H1 (cell line): ENCODE measurements around the gene TMEM63A. TPM values are rescaled to one million over a fixed set of nuclear protein-coding genes. Genes with fewer than 3 reads are reported as not detected.
A peak's percentile ranks its signal among the peaks of the same experiment; 100 is the strongest.

Experiments used
- CTCF ChIA-PET: fragments of 300-600 bp; sonication (Branson Sonifier 250); formaldehyde crosslinking; loops from one replicate; lab custom pipeline; 2021; ENCODE audit not compliant: partially characterized antibody; lab: Charles Lee
- POLR2A ChIA-PET: fragments of 300-600 bp; sonication (Branson Sonifier 250); formaldehyde crosslinking; loops from one replicate; lab custom pipeline; 2021; ENCODE audit warnings: inconsistent platforms; ENCODE audit not compliant: partially characterized antibody; lab: Charles Lee
- DNase-seq, 2 experiments: peaks; one replicate each; pipeline versions ENCODE4 v3.0.0 to v3.0.0-alpha.2; 2010 to 2022; ENCODE audit warnings: low spot score in 2 of 2, low read depth in 1 of 2, mixed read lengths in 1 of 2
- FAIRE-seq: peaks from 2 replicates; lab custom pipeline; 2011; peaks lifted over from hg19 to GRCh38; lab: Jason Lieb, UNC
- H2AFZ ChIP-seq: 2 replicates; pipeline ENCODE4 v1.8.1; 2012; ENCODE audit warnings: low read length, inconsistent platforms
- H2AK5ac ChIP-seq: 2 replicates; pipeline ENCODE4 v1.6.1; 2013; ENCODE audit warnings: low read depth, low read length
- H2BK120ac ChIP-seq: replicated peaks from 2 replicates; pipeline ENCODE3; 2013; ENCODE audit warnings: low read depth, low read length, inconsistent platforms
- H2BK12ac ChIP-seq: 2 replicates; pipeline ENCODE4 v1.6.1; 2013; ENCODE audit warnings: low read depth, low read length
- H2BK15ac ChIP-seq: 2 replicates; pipeline ENCODE4 v1.6.1; 2013; ENCODE audit warnings: low read length
- H2BK20ac ChIP-seq: 2 replicates; pipeline ENCODE4 v1.6.1; 2013; ENCODE audit warnings: low read length
- H2BK5ac ChIP-seq: 2 replicates; pipeline ENCODE4 v1.6.1; 2013; ENCODE audit warnings: low read depth, low read length
- H3K14ac ChIP-seq: 2 replicates; pipeline ENCODE4 v1.6.1; 2013; ENCODE audit warnings: inconsistent platforms; ENCODE audit not compliant: insufficient read length
- H3K18ac ChIP-seq: 2 replicates; pipeline ENCODE4 v1.6.1; 2013; ENCODE audit warnings: low read length; ENCODE audit errors: extremely low read depth
- H3K23ac ChIP-seq: 2 replicates; pipeline ENCODE4 v1.6.1; 2013; ENCODE audit warnings: inconsistent platforms; ENCODE audit not compliant: insufficient read length
- H3K23me2 ChIP-seq: 2 replicates; pipeline ENCODE4 v1.6.1; 2013; ENCODE audit warnings: low read depth, low read length
- H3K27ac ChIP-seq: 2 replicates; pipeline ENCODE4 v1.6.1; 2011; ENCODE audit warnings: low read depth, low read length, inconsistent platforms
- H3K27me3 ChIP-seq, 4 experiments: replicated peaks in 1 of 4; 1 replicate in 1 of 4; 2 replicates in 3 of 4; pipeline versions ENCODE4 v1.6.1 to v1.8.1; 2011 to 2013; ENCODE audit warnings: low read length in 3 of 4, mild to moderate bottlenecking in 3 of 4, inconsistent platforms in 2 of 4, mixed read lengths in 2 of 4, moderate library complexity in 1 of 4; ENCODE audit not compliant: control insufficient read depth in 3 of 4, insufficient read depth in 3 of 4; ENCODE audit errors: extremely low read depth in 1 of 4
- H3K36me3 ChIP-seq, 4 experiments: 2 replicates each; pipeline versions ENCODE4 v1.6.1 to v1.8.1; 2011 to 2013; ENCODE audit warnings: mild to moderate bottlenecking in 4 of 4, low read length in 3 of 4, moderate library complexity in 2 of 4, control low read depth in 1 of 4, inconsistent platforms in 1 of 4; ENCODE audit not compliant: insufficient read depth in 4 of 4, control insufficient read depth in 2 of 4
- H3K4ac ChIP-seq: replicated peaks from 2 replicates; pipeline ENCODE3; 2013; ENCODE audit warnings: low read length, low read depth, mixed read lengths, inconsistent platforms; ENCODE audit not compliant: insufficient read length
- H3K4me1 ChIP-seq, 4 experiments: replicated peaks in 1 of 4; 1 replicate in 1 of 4; 2 replicates in 3 of 4; pipeline versions ENCODE4 v1.6.1 to v1.8.1; 2011 to 2013; ENCODE audit warnings: low read length in 3 of 4, inconsistent platforms in 2 of 4, mixed read lengths in 1 of 4; ENCODE audit not compliant: insufficient read depth in 4 of 4, control insufficient read depth in 3 of 4
- H3K4me2 ChIP-seq, 2 experiments: 2 replicates each; pipeline versions ENCODE4 v1.6.1 to v1.8.1; 2011 to 2013; ENCODE audit warnings: low read depth in 2 of 2, low read length in 2 of 2, control low read depth in 1 of 2, inconsistent platforms in 1 of 2, mild to moderate bottlenecking in 1 of 2; ENCODE audit not compliant: insufficient read depth in 1 of 2
- H3K4me3 ChIP-seq, 4 experiments: fragments of 200-600, 300-600 bp in 1 of 4; sonication (generic), shearing (Covaris generic), sonication (Bioruptor Twin) in 1 of 4; 2 replicates each; pipeline versions ENCODE4 v1.5.1 to v1.8.1; 2011 to 2016; ENCODE audit warnings: low read length in 4 of 4, low read depth in 3 of 4, control low read depth in 2 of 4, inconsistent platforms in 2 of 4, mild to moderate bottlenecking in 2 of 4, mixed read lengths in 1 of 4, moderate library complexity in 1 of 4; ENCODE audit not compliant: insufficient read depth in 2 of 4; ENCODE audit errors: extremely low read depth in 1 of 4
- H3K56ac ChIP-seq: replicated peaks from 2 replicates; pipeline ENCODE3; 2013; ENCODE audit warnings: low read depth, mild to moderate bottlenecking, mixed read lengths, low read length, inconsistent platforms; ENCODE audit not compliant: insufficient read length
- H3K79me1 ChIP-seq: 2 replicates; pipeline ENCODE4 v1.6.1; 2013; ENCODE audit warnings: low read depth, low read length, control low read depth
- H3K79me2 ChIP-seq, 2 experiments: 2 replicates each; pipeline versions ENCODE4 v1.6.1 to v1.8.1; 2012 to 2013; ENCODE audit warnings: low read length in 2 of 2, mild to moderate bottlenecking in 2 of 2, inconsistent platforms in 1 of 2; ENCODE audit not compliant: insufficient read depth in 2 of 2, control insufficient read depth in 1 of 2
- H3K9ac ChIP-seq, 4 experiments: replicated peaks in 1 of 4; 1 replicate in 1 of 4; 2 replicates in 3 of 4; pipeline versions ENCODE4 v1.6.1 to v1.8.1; 2011 to 2013; ENCODE audit warnings: low read depth in 3 of 4, low read length in 3 of 4, control low read depth in 2 of 4, mild to moderate bottlenecking in 2 of 4, moderate library complexity in 2 of 4, inconsistent platforms in 1 of 4; ENCODE audit errors: extremely low read depth in 1 of 4
- H3K9me3 ChIP-seq, 2 experiments: 2 replicates each; pipeline versions ENCODE4 v1.6.1 to v1.8.1; 2012 to 2013; ENCODE audit warnings: mild to moderate bottlenecking in 2 of 2, moderate library complexity in 2 of 2, control low read depth in 1 of 2, inconsistent platforms in 1 of 2, low read depth in 1 of 2, low read length in 1 of 2, mixed read lengths in 1 of 2; ENCODE audit not compliant: insufficient read depth in 2 of 2
- H4K20me1 ChIP-seq, 2 experiments: replicated peaks in 1 of 2; 2 replicates each; pipeline versions ENCODE3 to v1.8.1; 2011 to 2013; ENCODE audit warnings: inconsistent platforms in 2 of 2, low read length in 2 of 2, mild to moderate bottlenecking in 1 of 2; ENCODE audit not compliant: insufficient read depth in 2 of 2, control insufficient read depth in 1 of 2
- H4K5ac ChIP-seq: 2 replicates; pipeline ENCODE4 v1.6.1; 2013; ENCODE audit warnings: low read length, low read depth, mixed read lengths, inconsistent platforms; ENCODE audit not compliant: insufficient read length
- H4K8ac ChIP-seq: 2 replicates; pipeline ENCODE4 v1.8.0; 2013; ENCODE audit warnings: mild to moderate bottlenecking, moderate library complexity, low read length, inconsistent platforms; ENCODE audit not compliant: insufficient read depth; ENCODE audit errors: extremely low read depth
- H4K91ac ChIP-seq: replicated peaks from 2 replicates; pipeline ENCODE3; 2013; ENCODE audit warnings: low read length, mixed read lengths, inconsistent platforms; ENCODE audit not compliant: insufficient read length
- ATF2 ChIP-seq: IDR thresholded peaks from 2 replicates; pipeline ENCODE4 v1.6.1; 2012; ENCODE audit warnings: low read length, inconsistent platforms
- CTCF ChIP-seq, 3 experiments: IDR thresholded peaks; 1 replicate in 2 of 3; 2 replicates in 1 of 3; pipeline versions ENCODE4 v1.5.1 to v1.6.1; 2011; ENCODE audit warnings: low read length in 3 of 3, mild to moderate bottlenecking in 3 of 3, inconsistent platforms in 2 of 3, low read depth in 1 of 3, moderate library complexity in 1 of 3; ENCODE audit not compliant: insufficient read depth in 1 of 3; ENCODE audit errors: control extremely low read depth in 1 of 3
- KDM4A ChIP-seq: IDR thresholded peaks from one replicate; pipeline ENCODE4 v1.7.1; 2012; ENCODE audit warnings: low read depth, mild to moderate bottlenecking, moderate library complexity, low read length, inconsistent platforms; ENCODE audit not compliant: severe bottlenecking
- RAD21 ChIP-seq, 2 experiments: IDR thresholded peaks in 1 of 2; conservative IDR thresholded peaks in 1 of 2; 2 replicates each; pipeline ENCODE4 v1.6.1; 2011; ENCODE audit warnings: low read depth in 2 of 2, low read length in 2 of 2, improper control_type of control experiment in 1 of 2, inconsistent platforms in 1 of 2, mild to moderate bottlenecking in 1 of 2, moderate library complexity in 1 of 2
- TBP ChIP-seq: IDR thresholded peaks from 2 replicates; pipeline ENCODE4 v1.6.1; 2011; ENCODE audit warnings: low read depth, low read length, improper control_type of control experiment
- WGBS, 2 experiments: shearing (Covaris generic) in 1 of 2; methylation state at CpG; one replicate each; pipeline versions ENCODE4 v1.1.6 to v1.1.7; 2013 to 2015; ENCODE audit warnings: low lambda C conversion rate in 2 of 2, mixed read lengths in 2 of 2, inconsistent platforms in 1 of 2, low coverage in 1 of 2, missing lambda C conversion rate in 1 of 2; ENCODE audit not compliant: insufficient replicate concordance in 2 of 2, insufficient coverage in 1 of 2, insufficient read length in 1 of 2; ENCODE audit errors: extremely low coverage in 1 of 2, missing lambda C conversion rate in 1 of 2; 5-methylcytosine and 5-hydroxymethylcytosine counted together
- polyA plus RNA-seq, 7 experiments: library from polyadenylated mRNA; depleted of rRNA in 3 of 7; stranded (reverse) in 5 of 7; unstranded in 2 of 7; fragments of >200 nt in 5 of 7; fragments of 200-250 nt in 2 of 7; gene quantifications; 1 replicate in 5 of 7; 2 replicates in 1 of 7; 4 replicates in 1 of 7; pipeline versions ENCODE4 v1.2.1 to v1.2.3, GENCODE V29; 2011 to 2013; ENCODE audit warnings: missing spikeins in 2 of 7, mixed read lengths in 2 of 7
- total RNA-seq: library from RNA; stranded (reverse); fragmentation: NEBNext Ultra II Directional; extraction: Animal tissue kit (Norgen Biotek cat#: 25700); gene quantifications from 2 replicates; pipeline ENCODE4 v1.2.1, GENCODE V29; 2021

Gene TMEM63A
- total and polyA plus RNA-seq, 2 of the 8 experiments (the other 6 are each of a cell fraction or from before 2014, with no cell fraction given), result 26.1 to 55.4 TPM

GRCh38 chr1:225809842-225810578 lies 72.2 kb downstream of the TMEM63A start, which contains the start of gene EPHX1:
TSS of gene EPHX1 (plus strand) at chr1:225810124. CDS start at chr1:225828730, 18,606 bp downstream.
- Histone ChIP-seq H3K23ac (no peak within 1 kb of the TSS), H3K79me1 (peaks cover 6% of the 10 kb centered on the region; the same call in 1 of the 2 replicates), H3K14ac (no peak within 1 kb of the TSS), H4K8ac (peak within 1 kb of the TSS; percentile 82), H3K9me3 (no peaks in the 10 kb centered on the region), H3K27ac (no peak within 1 kb of the TSS; the same call in 1 of the 2 replicates), H3K36me3 (no peaks in the 10 kb centered on the region), H3K4me2 (peak within 1 kb of the TSS; percentile 94 to 96), H2BK15ac (peak within 1 kb of the TSS; percentile 83; the same call in 1 of the 2 replicates), H2AFZ (no peak within 1 kb of the TSS), H3K4me3 (peak within 1 kb of the TSS; percentile 49 to 80 (median 63)), H3K23me2 (peaks cover 4% of the 10 kb centered on the region; the same call in 1 of the 2 replicates), H3K27me3 (peaks cover 0 to 4% (median 0%) of the 10 kb centered on the region in 4 experiments; a peak in 1 of 7 replicates), H2BK120ac (no peak within 1 kb of the TSS), H3K4ac (peak within 1 kb of the TSS; percentile 59), H3K79me2 (peaks cover 0 to 17% of the 10 kb centered on the region in 2 experiments; a peak in 1 of 4 replicates), H3K18ac (peak within 1 kb of the TSS; percentile 97), H2BK5ac (peak within 1 kb of the TSS; percentile 76), H3K4me1 (peaks cover 7 to 17% (median 10%) of the 10 kb centered on the region in 4 experiments), H2BK20ac (no peak within 1 kb of the TSS; the same call in 1 of the 2 replicates), H4K5ac (peak within 1 kb of the TSS; percentile 65), H4K91ac (peak within 1 kb of the TSS; percentile 62), H4K20me1 (peaks cover 0 to 2% of the 10 kb centered on the region in 2 experiments), H2BK12ac (peak within 1 kb of the TSS; percentile 78), H3K56ac (peak within 1 kb of the TSS; percentile 80), H3K9ac (peak within 1 kb of the TSS; percentile 42 to 89 (median 69); a peak in 6 of 7 replicates), H2AK5ac (no peak within 1 kb of the TSS)
- DNase-seq, result peak in 1 of 2 experiments; percentile 92
- 2% methylated on average over 52 of the region's 80 CpGs; no CpG with 5 or more reads in 1 of the 2 experiments for WGBS, 2 experiments
- no peak for FAIRE-seq
- CTCF ChIA-PET, result interaction anchor here (0.6 to 8.4 kb wide), 21 partner anchors 8 to 349 kb away, joined by 3 to 50 read pairs (median 5); partner anchors contain the start of genes LEFTY1 and SRP9
- POLR2A ChIA-PET, result interaction anchor here (0.6 to 13.3 kb wide), 17 partner anchors 9 to 114 kb away, joined by 3 to 166 read pairs (median 4); partner anchors contain the start of genes PYCR2 and SRP9
- TF ChIP-seq RAD21 (IDR thresholded peaks at IDR 0.05 in 1 of 2, conservative IDR thresholded peaks at IDR 0.05 in 1 of 2; ENCODE audit: low read depth in 2 of 2, low read length in 2 of 2), result peak in 1 of 2 experiments; percentile 5; a peak in 1 of 4 replicates
- TF ChIP-seq KDM4A, result peak; percentile 60
- peak in 2 of 3 experiments; percentile 7 to 30; a peak in 2 of 4 replicates for TF ChIP-seq CTCF (IDR thresholded peaks at IDR 0.05; ENCODE audit: control extremely low read depth in 1 of 3, insufficient read depth in 1 of 3, low read depth in 1 of 3, low read length in 3 of 3)
- peak; percentile 67 for TF ChIP-seq TBP
- TF ChIP-seq ATF2, result no peak
